DOHH2 (cell line): Measurements from ENCODE around the gene MRPL47.

Experiments
- EZH2phosphoT487 ChIP-seq: fragments of 200-600 bp; sonication (generic); IDR thresholded peaks from 2 replicates; pipeline ENCODE4 v1.6.1; 2017; ENCODE audit warnings: borderline replicate concordance, mild to moderate bottlenecking, antibody characterized with exemption, low read length, moderate library complexity, mixed read lengths
- TF ChIP-seq, protein P1 (sequence below): fragments of 200-600 bp; sonication (generic); IDR thresholded peaks from one replicate; pipeline ENCODE4 v1.5.1; 2014; ENCODE audit warnings: antibody characterized with exemption, mild to moderate bottlenecking, low read depth, low read length; ENCODE audit not compliant: poor library complexity, severe bottlenecking

DNA sequence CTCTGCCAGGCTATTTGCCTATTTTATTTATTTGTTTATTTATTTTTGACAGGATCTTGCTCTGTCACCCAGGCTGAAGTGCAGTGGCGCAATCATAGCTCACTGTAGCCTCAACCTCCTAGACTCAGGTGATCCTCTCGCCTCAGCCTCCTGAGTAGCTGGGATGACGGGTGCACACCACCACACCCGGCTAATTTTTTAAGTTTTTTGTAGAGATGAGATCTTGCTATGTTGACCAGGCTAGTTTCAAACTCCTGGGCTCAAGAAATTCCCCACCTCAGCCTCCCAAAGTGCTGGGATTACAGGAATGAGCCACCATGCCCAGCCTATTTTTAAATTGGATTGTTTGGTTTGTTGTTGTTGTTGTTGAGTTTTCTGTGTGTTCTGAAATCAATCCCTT is 5.6 kb upstream of the MRPL47 start:
- TF ChIP-seq, protein P1, sequence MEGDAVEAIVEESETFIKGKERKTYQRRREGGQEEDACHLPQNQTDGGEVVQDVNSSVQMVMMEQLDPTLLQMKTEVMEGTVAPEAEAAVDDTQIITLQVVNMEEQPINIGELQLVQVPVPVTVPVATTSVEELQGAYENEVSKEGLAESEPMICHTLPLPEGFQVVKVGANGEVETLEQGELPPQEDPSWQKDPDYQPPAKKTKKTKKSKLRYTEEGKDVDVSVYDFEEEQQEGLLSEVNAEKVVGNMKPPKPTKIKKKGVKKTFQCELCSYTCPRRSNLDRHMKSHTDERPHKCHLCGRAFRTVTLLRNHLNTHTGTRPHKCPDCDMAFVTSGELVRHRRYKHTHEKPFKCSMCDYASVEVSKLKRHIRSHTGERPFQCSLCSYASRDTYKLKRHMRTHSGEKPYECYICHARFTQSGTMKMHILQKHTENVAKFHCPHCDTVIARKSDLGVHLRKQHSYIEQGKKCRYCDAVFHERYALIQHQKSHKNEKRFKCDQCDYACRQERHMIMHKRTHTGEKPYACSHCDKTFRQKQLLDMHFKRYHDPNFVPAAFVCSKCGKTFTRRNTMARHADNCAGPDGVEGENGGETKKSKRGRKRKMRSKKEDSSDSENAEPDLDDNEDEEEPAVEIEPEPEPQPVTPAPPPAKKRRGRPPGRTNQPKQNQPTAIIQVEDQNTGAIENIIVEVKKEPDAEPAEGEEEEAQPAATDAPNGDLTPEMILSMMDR, result no peak
- no peak for TF ChIP-seq EZH2phosphoT487
